CD4-positive, alpha-beta T cell treated with Interleukin-1 beta for 1 hour (primary cell): ENCODE results near the gene IPO4.
"Not testable (repeated sequence)": the region's sequence is repeated elsewhere in the genome, so short reads cannot be mapped to it uniquely, and the experiment has no call there.

ENCODE experiments used
- DNase-seq, 2 donors: peaks; one replicate each; pipeline ENCODE4 v3.0.0-alpha.2; 2020 to 2022

The IPO4 gene

GRCh38 chr14:24188251-24189058 is at the start of gene IPO4:
Gene IPO4, minus strand, starts transcription at chr14:24188816. Its CDS starts 29 bp downstream, at chr14:24188787.
- peak; percentile 96 for DNase-seq

- no peak for DNase-seq
These were observed 49.5 kb upstream of the IPO4 start for GRCh38 chr14:24238123-24238522.

- no peak for DNase-seq
These were observed 48.9 kb upstream of the IPO4 start for GRCh38 chr14:24237463-24237955.

- no peak for DNase-seq
These were observed 48.3 kb upstream of the IPO4 start for GRCh38 chr14:24236689-24237462.

- DNase-seq, result no peak
These were observed 47.4 kb upstream of the IPO4 start for GRCh38 chr14:24235804-24236688.

GRCh38 chr14:24234095-24235005 is 45.7 kb upstream of the IPO4 start:
- DNase-seq, result no peak

GRCh38 chr14:24233538-24233866 is 44.9 kb upstream of the IPO4 start:
- DNase-seq, result no peak

- no peak for DNase-seq
These were observed 44.3 kb upstream of the IPO4 start, which contains the start of gene GMPR2 for GRCh38 chr14:24232645-24233537. Gene GMPR2, plus strand, starts transcription at chr14:24232929. Its CDS starts 325 bp downstream, at chr14:24233254.

- peak; percentile 87 to 90 for DNase-seq
These were observed 43.6 kb upstream of the IPO4 start, which contains the start of gene NEDD8 for GRCh38 chr14:24232121-24232644. Gene NEDD8, minus strand, starts transcription at chr14:24232367. Its CDS starts 100 bp downstream, at chr14:24232267.

GRCh38 chr14:24231263-24232120 is 42.9 kb upstream of the IPO4 start:
- DNase-seq, result no peak

GRCh38 chr14:24228902-24229301 is 40.3 kb upstream of the IPO4 start:
- DNase-seq, result no peak

GRCh38 chr14:24226473-24226872 is 37.9 kb upstream of the IPO4 start:
- no peak for DNase-seq

- no peak for DNase-seq
These were observed 36.0 kb upstream of the IPO4 start for GRCh38 chr14:24224618-24225071.

GRCh38 chr14:24222987-24223386 is 34.4 kb upstream of the IPO4 start:
- DNase-seq, result not testable (repeated sequence)

- no peak for DNase-seq
These were observed 30.9 kb upstream of the IPO4 start for GRCh38 chr14:24219521-24219920.

- DNase-seq, result no peak
These were observed 30.5 kb upstream of the IPO4 start for GRCh38 chr14:24219080-24219479.

- not testable (repeated sequence) for DNase-seq
These were observed 28.3 kb upstream of the IPO4 start for GRCh38 chr14:24216876-24217275.

GRCh38 chr14:24216345-24216699 is 27.7 kb upstream of the IPO4 start:
- no peak for DNase-seq
